DOHH2 (cell line): ENCODE measurements around the gene BUD13.

Source experiments
- H3F3A ChIP-seq: fragments of 200-600 bp; sonication (generic), shearing (Covaris generic); 2 replicates; pipeline ENCODE4 v1.6.0; 2016; ENCODE audit warnings: antibody characterized with exemption, mild to moderate bottlenecking; ENCODE audit not compliant: control insufficient read depth, insufficient read depth
- H3K27ac ChIP-seq: fragments of 200-600 bp; sonication (generic); 2 replicates; pipeline ENCODE4 v1.5.1; 2014; ENCODE audit warnings: low read depth, mild to moderate bottlenecking, low read length, moderate library complexity
- H3K27me3 ChIP-seq: fragments of 200-600 bp; sonication (generic); 2 replicates; pipeline ENCODE4 v1.6.1; 2014; ENCODE audit warnings: mild to moderate bottlenecking, low read length, mixed read lengths; ENCODE audit not compliant: control insufficient read depth
- H3K36me3 ChIP-seq: fragments of 200-600 bp; sonication (generic); 2 replicates; pipeline ENCODE4 v1.6.1; 2014; ENCODE audit warnings: mild to moderate bottlenecking, low read length, moderate library complexity, mixed read lengths; ENCODE audit not compliant: control insufficient read depth
- H3K4me1 ChIP-seq: fragments of 200-600 bp; sonication (generic); 2 replicates; pipeline ENCODE4 v1.6.1; 2014; ENCODE audit warnings: mild to moderate bottlenecking, low read length, mixed read lengths; ENCODE audit not compliant: control insufficient read depth
- H3K4me2 ChIP-seq: fragments of 200-600 bp; sonication (generic); 2 replicates; pipeline ENCODE4 v1.6.0; 2014; ENCODE audit warnings: mild to moderate bottlenecking, low read length, moderate library complexity
- H3K4me3 ChIP-seq: fragments of 200-600 bp; sonication (generic); 2 replicates; pipeline ENCODE4 v1.5.1; 2014; ENCODE audit warnings: mild to moderate bottlenecking, low read length, mixed read lengths
- H3K79me2 ChIP-seq: fragments of 200-600 bp; sonication (generic); 2 replicates; pipeline ENCODE4 v1.6.1; 2014; ENCODE audit warnings: mild to moderate bottlenecking, low read length, mixed read lengths; ENCODE audit not compliant: control insufficient read depth
- H3K9me2 ChIP-seq: fragments of 200-600 bp; sonication (generic); replicated peaks from 2 replicates; pipeline ENCODE4 v1.6.1; 2014; ENCODE audit warnings: mild to moderate bottlenecking, low read length, mixed read lengths; ENCODE audit not compliant: control insufficient read depth
- H3K9me3 ChIP-seq: fragments of 200-600 bp; sonication (generic); 2 replicates; pipeline ENCODE4 v1.6.1; 2014; ENCODE audit warnings: antibody characterized with exemption, low read length, mixed read lengths; ENCODE audit not compliant: control insufficient read depth, insufficient read depth
- H4K20me1 ChIP-seq: fragments of 200-600 bp; sonication (generic); 2 replicates; pipeline ENCODE4 v1.6.0; 2014; ENCODE audit warnings: low read depth, mild to moderate bottlenecking, antibody characterized with exemption, low read length, moderate library complexity; ENCODE audit not compliant: control insufficient read depth, insufficient read depth
- EZH2phosphoT487 ChIP-seq: fragments of 200-600 bp; sonication (generic); IDR thresholded peaks from 2 replicates; pipeline ENCODE4 v1.6.1; 2017; ENCODE audit warnings: borderline replicate concordance, mild to moderate bottlenecking, antibody characterized with exemption, low read length, moderate library complexity, mixed read lengths
- TF ChIP-seq, protein P1 (sequence below): fragments of 200-600 bp; sonication (generic); IDR thresholded peaks from one replicate; pipeline ENCODE4 v1.5.1; 2014; ENCODE audit warnings: antibody characterized with exemption, mild to moderate bottlenecking, low read depth, low read length; ENCODE audit not compliant: poor library complexity, severe bottlenecking

BUD13 gene

DNA sequence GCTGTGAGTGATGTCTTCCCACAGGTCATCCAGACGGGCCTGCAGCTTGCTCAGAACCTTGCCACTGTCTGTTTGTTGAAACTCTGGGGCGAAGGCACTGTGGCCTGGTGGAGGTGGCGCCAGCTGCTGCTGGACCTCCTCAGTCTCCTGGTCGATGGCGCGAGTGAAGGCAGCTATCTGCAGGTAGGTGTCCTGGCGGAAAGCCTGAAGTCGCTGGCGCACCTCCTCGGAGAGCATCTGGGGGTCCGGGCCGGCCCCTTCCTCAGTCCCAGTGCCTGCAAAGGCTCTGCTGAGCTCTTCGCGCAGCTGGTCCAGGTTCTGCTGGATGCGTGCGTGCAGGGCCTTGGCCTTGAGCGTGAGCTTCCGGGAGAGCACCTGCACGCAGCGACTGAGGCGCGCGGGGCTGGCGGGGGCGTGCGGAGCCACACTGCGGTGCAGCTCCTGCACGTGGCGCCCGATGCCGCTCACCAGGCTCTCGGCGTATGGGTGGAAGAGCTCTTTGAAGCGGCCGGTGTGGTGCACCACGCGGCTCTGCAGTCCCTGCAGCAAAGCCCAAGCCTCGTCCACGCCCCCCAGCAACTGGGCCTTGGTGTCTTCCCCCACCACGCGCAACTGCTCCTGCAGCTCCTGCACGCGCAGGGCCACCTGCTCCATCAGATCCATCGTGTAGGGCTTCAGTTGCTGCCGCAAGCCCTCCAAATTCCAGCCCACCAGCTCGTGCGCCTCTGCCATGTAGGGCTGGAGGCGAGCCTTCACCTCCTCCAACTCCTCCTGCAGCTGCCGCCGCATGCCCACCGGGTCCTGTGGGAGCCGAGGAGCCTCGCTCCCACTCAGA lies 17.6 kb upstream of the BUD13 start:
- H3K79me2 ChIP-seq: peaks cover 27% of the 10 kb centered on the region

DNA sequence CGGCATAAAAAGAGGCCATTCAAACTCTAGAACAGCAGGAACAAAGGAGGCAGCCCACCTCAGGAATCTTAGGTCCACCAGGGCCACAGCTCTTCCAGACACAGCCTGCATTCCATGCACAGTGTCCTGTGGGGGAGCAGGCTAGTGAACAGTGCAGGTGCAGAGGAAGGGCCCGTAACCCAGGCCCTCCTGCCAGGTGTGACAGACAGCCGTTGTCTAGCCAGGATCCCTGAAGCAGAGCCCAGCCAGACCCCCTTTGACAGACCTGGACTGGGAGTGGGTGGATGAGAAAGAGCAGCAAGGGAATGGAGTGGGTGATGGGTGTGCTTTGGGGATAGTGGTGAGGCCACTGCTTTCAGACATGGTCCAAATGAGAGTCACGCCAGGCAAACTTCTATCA lies 16.2 kb upstream of the BUD13 start:
- H3K9me2 ChIP-seq: no peaks in the 10 kb centered on the region
- H3F3A ChIP-seq: no peaks in the 10 kb centered on the region
- no peaks in the 10 kb centered on the region for H4K20me1 ChIP-seq
- H3K27me3 ChIP-seq: no peaks in the 10 kb centered on the region
- peaks cover 21% of the 10 kb centered on the region for H3K4me1 ChIP-seq
- H3K27ac ChIP-seq: no peak overlapping the region
- no peak overlapping the region for H3K4me3 ChIP-seq
- H3K4me2 ChIP-seq: no peak overlapping the region
- no peak for TF ChIP-seq EZH2phosphoT487
- TF ChIP-seq, protein P1, sequence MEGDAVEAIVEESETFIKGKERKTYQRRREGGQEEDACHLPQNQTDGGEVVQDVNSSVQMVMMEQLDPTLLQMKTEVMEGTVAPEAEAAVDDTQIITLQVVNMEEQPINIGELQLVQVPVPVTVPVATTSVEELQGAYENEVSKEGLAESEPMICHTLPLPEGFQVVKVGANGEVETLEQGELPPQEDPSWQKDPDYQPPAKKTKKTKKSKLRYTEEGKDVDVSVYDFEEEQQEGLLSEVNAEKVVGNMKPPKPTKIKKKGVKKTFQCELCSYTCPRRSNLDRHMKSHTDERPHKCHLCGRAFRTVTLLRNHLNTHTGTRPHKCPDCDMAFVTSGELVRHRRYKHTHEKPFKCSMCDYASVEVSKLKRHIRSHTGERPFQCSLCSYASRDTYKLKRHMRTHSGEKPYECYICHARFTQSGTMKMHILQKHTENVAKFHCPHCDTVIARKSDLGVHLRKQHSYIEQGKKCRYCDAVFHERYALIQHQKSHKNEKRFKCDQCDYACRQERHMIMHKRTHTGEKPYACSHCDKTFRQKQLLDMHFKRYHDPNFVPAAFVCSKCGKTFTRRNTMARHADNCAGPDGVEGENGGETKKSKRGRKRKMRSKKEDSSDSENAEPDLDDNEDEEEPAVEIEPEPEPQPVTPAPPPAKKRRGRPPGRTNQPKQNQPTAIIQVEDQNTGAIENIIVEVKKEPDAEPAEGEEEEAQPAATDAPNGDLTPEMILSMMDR: no peak
- no peaks in the 10 kb centered on the region for H3K9me3 ChIP-seq
- peaks cover 37% of the 10 kb centered on the region for H3K36me3 ChIP-seq
- H3K79me2 ChIP-seq: peaks cover 28% of the 10 kb centered on the region

More for the DNA sequence above, 17.6 kb upstream of the BUD13 start:
- TF ChIP-seq, protein P1: no peak
- no peak overlapping the region for H3K4me3 ChIP-seq
- H3K9me2 ChIP-seq: no peaks in the 10 kb centered on the region
- H4K20me1 ChIP-seq: no peaks in the 10 kb centered on the region
- H3K27me3 ChIP-seq: no peaks in the 10 kb centered on the region
- no peaks in the 10 kb centered on the region for H3F3A ChIP-seq
- no peak overlapping the region for H3K4me2 ChIP-seq
- no peak overlapping the region for H3K27ac ChIP-seq
- H3K36me3 ChIP-seq: peaks cover 23% of the 10 kb centered on the region
- no peaks in the 10 kb centered on the region for H3K9me3 ChIP-seq
- peaks cover 21% of the 10 kb centered on the region for H3K4me1 ChIP-seq

DNA sequence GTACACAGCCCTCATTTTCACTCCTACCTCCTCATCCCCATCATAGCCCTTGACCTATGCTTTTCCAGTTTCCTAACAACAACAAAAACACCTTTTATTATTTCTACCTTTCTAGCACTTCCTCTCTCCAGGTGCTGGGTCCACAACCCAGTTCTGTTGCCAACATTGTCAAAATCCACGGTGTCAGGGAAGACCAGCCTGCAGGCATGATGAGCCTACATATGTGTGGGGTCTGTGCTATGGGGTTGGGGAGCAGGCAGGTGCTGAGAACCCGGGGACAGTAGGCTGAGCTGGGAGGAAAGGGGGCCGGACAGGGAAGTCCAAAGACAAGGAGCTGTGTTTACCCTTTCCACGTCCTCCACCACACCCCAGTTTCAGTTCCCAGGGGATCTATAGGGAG lies 15.7 kb upstream of the BUD13 start:
- no peaks in the 10 kb centered on the region for H4K20me1 ChIP-seq
- H3K27me3 ChIP-seq: no peaks in the 10 kb centered on the region
- H3F3A ChIP-seq: no peaks in the 10 kb centered on the region
- peak overlapping the region; percentile 77 for H3K4me2 ChIP-seq
- TF ChIP-seq EZH2phosphoT487: no peak
- TF ChIP-seq, protein P1: no peak
- no peak overlapping the region for H3K27ac ChIP-seq
- no peaks in the 10 kb centered on the region for H3K9me3 ChIP-seq
- H3K9me2 ChIP-seq: no peaks in the 10 kb centered on the region
- H3K4me1 ChIP-seq: peaks cover 21% of the 10 kb centered on the region
- H3K79me2 ChIP-seq: peaks cover 28% of the 10 kb centered on the region
- H3K4me3 ChIP-seq: peak overlapping the region; percentile 95
- peaks cover 42% of the 10 kb centered on the region for H3K36me3 ChIP-seq
